ENCODE data around the gene XIST.

DNA sequence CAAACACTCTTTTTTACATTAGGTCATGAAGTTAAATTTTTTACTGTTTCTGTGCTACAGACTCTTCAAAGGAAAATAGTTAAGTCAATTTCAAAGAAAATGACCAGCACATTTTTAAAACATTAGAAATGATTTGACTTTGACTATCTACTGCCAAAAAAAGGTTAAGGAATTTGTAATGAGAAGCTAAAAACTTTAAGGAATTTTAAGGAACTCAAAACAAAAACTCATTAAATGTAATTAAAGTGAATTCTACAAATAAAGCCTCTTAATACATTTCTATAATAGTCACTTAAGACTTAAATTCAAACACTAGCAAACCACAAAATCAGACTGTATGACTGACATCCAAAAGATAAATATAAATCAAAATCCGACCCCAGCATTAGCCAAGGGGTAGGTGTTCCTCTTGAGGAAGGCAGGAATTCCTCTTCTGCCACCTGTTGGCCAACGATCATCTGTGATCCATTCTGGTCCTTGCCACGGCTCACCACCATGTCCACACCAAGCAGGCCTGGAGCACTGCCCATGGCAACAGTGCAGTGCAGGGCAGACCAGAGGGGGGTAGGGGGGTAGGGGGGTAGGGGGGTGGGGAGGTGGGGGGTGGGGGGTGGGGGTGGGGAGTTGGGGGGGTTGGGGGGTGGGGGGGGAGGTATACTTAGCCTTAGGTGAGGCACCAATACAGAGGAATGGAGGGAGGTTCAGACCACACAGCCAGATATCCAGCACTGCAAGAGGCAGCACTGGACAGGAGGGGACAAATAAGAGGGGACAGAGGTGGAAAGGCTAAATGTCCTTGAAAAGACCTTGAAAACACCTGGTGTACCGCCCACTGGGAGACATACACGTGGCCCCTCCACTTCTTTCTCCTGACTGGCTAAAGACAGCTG, 2.1 kb downstream of the XIST start:
- TF ChIP-seq POLR2AphosphoS5 (IDR thresholded peaks at IDR 0.05; ENCODE audit: low read depth, low read length) (no peak), RNF2 (IDR thresholded peaks at IDR 0.05; ENCODE audit: borderline replicate concordance, low read depth, low read length, missing control alignments, poor library complexity, severe bottlenecking) (no peak), EP300 (IDR thresholded peaks at IDR 0.05; ENCODE audit: borderline replicate concordance in 1 of 2, low read depth in 2 of 2, low read length in 2 of 2) (no peak), CREB1 (IDR thresholded peaks at IDR 0.05) (no peak)
- TF ChIP-seq, protein P1, sequence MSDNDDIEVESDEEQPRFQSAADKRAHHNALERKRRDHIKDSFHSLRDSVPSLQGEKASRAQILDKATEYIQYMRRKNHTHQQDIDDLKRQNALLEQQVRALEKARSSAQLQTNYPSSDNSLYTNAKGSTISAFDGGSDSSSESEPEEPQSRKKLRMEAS (IDR thresholded peaks at IDR 0.05) = no peak
